Measurements from ENCODE around the gene RAD52. TPM values are rescaled to one million over a fixed set of nuclear protein-coding genes. Genes with fewer than 3 reads are reported as not detected.

The RAD52 gene
- total RNA-seq, 2 experiments from 2014 or later: 30.3 to 30.8 TPM

GRCh38 chr12:896031-896430 is 53.5 kb downstream of the RAD52 start:
- intact Hi-C loops (cut with micrococcal nuclease; ENCODE audit: unreplicated experiment): loop anchor here (5.0 kb wide), 1 partner anchor 79 kb away; no protein-coding TSS in a partner anchor
- no peak overlapping the region for H2AFZ ChIP-seq (ENCODE audit: low read length)
- H3K4me2 ChIP-seq (ENCODE audit: low read length): no peak overlapping the region
- H3K79me2 ChIP-seq (ENCODE audit: insufficient read depth, low read depth, low read length): no peaks in the 10 kb centered on the region
- no peaks in the 10 kb centered on the region for H4K20me1 ChIP-seq (ENCODE audit: insufficient read depth, low read length)
- DNase-seq (ENCODE audit: low spot score): no peak
- H3K9me3 ChIP-seq (ENCODE audit: low read length): no peaks in the 10 kb centered on the region
- no peak overlapping the region for H3K4me3 ChIP-seq (ENCODE audit: low read depth, low read length, poor library complexity, severe bottlenecking)
- H3K4me1 ChIP-seq (ENCODE audit: insufficient read depth, low read length, poor library complexity, severe bottlenecking): no peaks in the 10 kb centered on the region
- TF ChIP-seq CTCF (conservative IDR thresholded peaks at IDR 0.05; ENCODE audit: low read length) (no peak), EZH2phosphoT487 (IDR thresholded peaks at IDR 0.05; ENCODE audit: borderline replicate concordance, low read depth, low read length) (no peak)
- ChIA-PET CTCF (ENCODE audit: unreplicated experiment) (no interaction called here), POLR2A (no interaction called here)
- no peaks in the 10 kb centered on the region for H3K9me2 ChIP-seq (ENCODE audit: insufficient read depth, low read length)
- H3K36me3 ChIP-seq (ENCODE audit: insufficient read depth, low read length): peaks cover 76% of the 10 kb centered on the region
- TSS peak; percentile 41 for BruUV-seq (replicated peaks)
- no peak overlapping the region for H3K27ac ChIP-seq (ENCODE audit: low read depth, low read length, poor library complexity, severe bottlenecking)

- DNase-seq (ENCODE audit: low spot score): no peak
- H3K4me3 ChIP-seq (ENCODE audit: low read depth, low read length, poor library complexity, severe bottlenecking): no peak overlapping the region
- no peaks in the 10 kb centered on the region for H3K79me2 ChIP-seq (ENCODE audit: insufficient read depth, low read depth, low read length)
- H2AFZ ChIP-seq (ENCODE audit: low read length): no peak overlapping the region
- no peaks in the 10 kb centered on the region for H4K20me1 ChIP-seq (ENCODE audit: insufficient read depth, low read length)
- no peaks in the 10 kb centered on the region for H3K4me1 ChIP-seq (ENCODE audit: insufficient read depth, low read length, poor library complexity, severe bottlenecking)
- no peak overlapping the region for H3K4me2 ChIP-seq (ENCODE audit: low read length)
- ChIA-PET CTCF (ENCODE audit: unreplicated experiment) (no interaction called here), POLR2A (interaction anchor here (0.8 kb wide), 1 partner anchor 9 kb away, joined by 4 read pairs; no protein-coding TSS in a partner anchor)
- peaks cover 78% of the 10 kb centered on the region for H3K36me3 ChIP-seq (ENCODE audit: insufficient read depth, low read length)
- no peak overlapping the region for H3K27ac ChIP-seq (ENCODE audit: low read depth, low read length, poor library complexity, severe bottlenecking)
- no peaks in the 10 kb centered on the region for H3K9me3 ChIP-seq (ENCODE audit: low read length)
- no peak for TF ChIP-seq CTCF (conservative IDR thresholded peaks at IDR 0.05; ENCODE audit: low read length)
- no peak for TF ChIP-seq EZH2phosphoT487 (IDR thresholded peaks at IDR 0.05; ENCODE audit: borderline replicate concordance, low read depth, low read length)
- BruUV-seq (replicated peaks): no TSS peak
- no peaks in the 10 kb centered on the region for H3K9me2 ChIP-seq (ENCODE audit: insufficient read depth, low read length)
- intact Hi-C loops (cut with micrococcal nuclease; ENCODE audit: unreplicated experiment): no loop called here
These were observed 55.3 kb downstream of the RAD52 start for GRCh38 chr12:894226-894625.

DNA sequence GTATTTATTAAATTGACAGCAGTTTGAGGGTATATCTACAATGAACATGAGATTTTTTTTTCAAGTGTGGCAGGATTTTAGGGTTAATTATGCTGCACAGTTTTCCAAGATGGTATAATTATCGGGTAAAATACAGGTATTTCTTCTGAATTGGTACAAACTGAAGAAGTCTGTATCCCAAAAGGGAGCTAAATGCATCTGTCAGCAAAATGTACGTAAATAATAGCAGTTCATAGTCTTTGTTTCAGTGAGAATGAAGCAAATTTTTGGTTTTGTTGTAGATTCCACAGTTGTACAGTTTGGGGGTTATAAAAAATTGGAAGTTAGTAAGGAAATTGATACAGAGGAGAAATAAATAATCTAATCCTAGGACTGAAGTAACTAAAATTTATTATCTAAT is 63.3 kb downstream of the RAD52 start:
- BruUV-seq (replicated peaks): no TSS peak
- Histone ChIP-seq H2AFZ (ENCODE audit: low read length) (no peak overlapping the region), H3K9me2 (ENCODE audit: insufficient read depth, low read length) (no peaks in the 10 kb centered on the region), H3K36me3 (ENCODE audit: insufficient read depth, low read length) (peaks cover 99% of the 10 kb centered on the region), H3K79me2 (ENCODE audit: insufficient read depth, low read depth, low read length) (no peaks in the 10 kb centered on the region), H3K4me1 (ENCODE audit: insufficient read depth, low read length, poor library complexity, severe bottlenecking) (no peaks in the 10 kb centered on the region), H3K27ac (ENCODE audit: low read depth, low read length, poor library complexity, severe bottlenecking) (no peak overlapping the region), H4K20me1 (ENCODE audit: insufficient read depth, low read length) (no peaks in the 10 kb centered on the region), H3K4me2 (ENCODE audit: low read length) (no peak overlapping the region), H3K9me3 (ENCODE audit: low read length) (no peaks in the 10 kb centered on the region), H3K4me3 (ENCODE audit: low read depth, low read length, poor library complexity, severe bottlenecking) (no peak overlapping the region)
- no peak for DNase-seq (ENCODE audit: low spot score)
- intact Hi-C loops (cut with micrococcal nuclease; ENCODE audit: unreplicated experiment): no loop called here
- ChIA-PET POLR2A (interaction anchor here (0.6 kb wide), 1 partner anchor 48 kb away, joined by 3 read pairs; no protein-coding TSS in a partner anchor), CTCF (ENCODE audit: unreplicated experiment) (no interaction called here)
- TF ChIP-seq CTCF (conservative IDR thresholded peaks at IDR 0.05; ENCODE audit: low read length) (no peak), EZH2phosphoT487 (IDR thresholded peaks at IDR 0.05; ENCODE audit: borderline replicate concordance, low read depth, low read length) (no peak)

All from OCI-LY7 (cell line).